Keratinocyte (primary cell): ENCODE results near the gene SLC22A14.

ENCODE experiments used
- EZH2 ChIP-seq: IDR thresholded peaks from one replicate; pipeline ENCODE4 v1.6.1; 2012; ENCODE audit warnings: inconsistent platforms, mild to moderate bottlenecking, low read length, moderate library complexity
- TF ChIP-seq, protein P1 (sequence below), 3 experiments: IDR thresholded peaks in 1 of 3; conservative IDR thresholded peaks in 1 of 3; optimal IDR thresholded peaks in 1 of 3; 2 replicates in 2 of 3; 3 replicates in 1 of 3; pipeline versions ENCODE3 to v1.5.1; 2011; ENCODE audit warnings: low read length in 3 of 3, mild to moderate bottlenecking in 3 of 3, moderate library complexity in 2 of 3, control low read depth in 1 of 3, inconsistent platforms in 1 of 3; ENCODE audit not compliant: insufficient read depth in 2 of 3; ENCODE audit errors: extremely low read depth in 1 of 3

DNA sequence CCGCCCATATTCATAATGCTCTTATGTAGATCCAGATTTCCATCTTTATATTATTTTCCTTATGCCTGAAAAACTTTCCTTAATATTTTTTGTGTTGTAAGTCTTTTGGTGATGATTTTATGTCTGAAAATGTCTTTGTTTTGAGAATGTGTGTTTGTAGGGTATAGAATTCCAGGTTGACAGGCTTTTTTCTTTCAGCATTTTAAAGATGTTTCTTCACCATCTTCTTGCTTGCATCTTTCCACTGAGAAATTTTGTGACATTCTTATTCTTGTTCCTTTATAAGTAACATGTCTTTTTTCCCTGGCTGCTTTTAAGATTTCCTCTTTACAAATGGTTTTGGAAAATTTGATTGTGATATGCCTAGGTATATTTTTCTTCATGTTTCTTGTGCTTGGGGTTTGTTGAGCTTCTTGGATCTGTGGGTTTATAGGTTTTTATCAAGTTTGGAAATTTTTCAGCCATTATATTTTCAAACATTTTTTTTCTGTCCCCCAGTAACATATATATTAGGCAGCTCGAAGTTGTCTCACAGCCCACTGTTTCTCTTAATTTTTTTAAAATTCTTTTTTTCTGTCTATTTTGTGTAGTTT is 43.6 kb upstream of the SLC22A14 start:
- no peak for TF ChIP-seq EZH2
- TF ChIP-seq, protein P1, sequence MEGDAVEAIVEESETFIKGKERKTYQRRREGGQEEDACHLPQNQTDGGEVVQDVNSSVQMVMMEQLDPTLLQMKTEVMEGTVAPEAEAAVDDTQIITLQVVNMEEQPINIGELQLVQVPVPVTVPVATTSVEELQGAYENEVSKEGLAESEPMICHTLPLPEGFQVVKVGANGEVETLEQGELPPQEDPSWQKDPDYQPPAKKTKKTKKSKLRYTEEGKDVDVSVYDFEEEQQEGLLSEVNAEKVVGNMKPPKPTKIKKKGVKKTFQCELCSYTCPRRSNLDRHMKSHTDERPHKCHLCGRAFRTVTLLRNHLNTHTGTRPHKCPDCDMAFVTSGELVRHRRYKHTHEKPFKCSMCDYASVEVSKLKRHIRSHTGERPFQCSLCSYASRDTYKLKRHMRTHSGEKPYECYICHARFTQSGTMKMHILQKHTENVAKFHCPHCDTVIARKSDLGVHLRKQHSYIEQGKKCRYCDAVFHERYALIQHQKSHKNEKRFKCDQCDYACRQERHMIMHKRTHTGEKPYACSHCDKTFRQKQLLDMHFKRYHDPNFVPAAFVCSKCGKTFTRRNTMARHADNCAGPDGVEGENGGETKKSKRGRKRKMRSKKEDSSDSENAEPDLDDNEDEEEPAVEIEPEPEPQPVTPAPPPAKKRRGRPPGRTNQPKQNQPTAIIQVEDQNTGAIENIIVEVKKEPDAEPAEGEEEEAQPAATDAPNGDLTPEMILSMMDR (optimal IDR thresholded peaks at IDR 0.05 in 1 of 3, IDR thresholded peaks at IDR 0.05 in 1 of 3, conservative IDR thresholded peaks at IDR 0.05 in 1 of 3; ENCODE audit: extremely low read depth in 1 of 3, insufficient read depth in 2 of 3, low read length in 3 of 3): no peak
